ENCODE measurements around the gene MC2R.

Gene MC2R

GRCh38 chr18:13915391-13915790 is at the start of gene MC2R:
MC2R (minus strand) TSS chr18:13915536; CDS start chr18:13885518, 30,018 bp downstream.
- DNase-seq (ENCODE audit: low read depth), result no peak

- DNase-seq (ENCODE audit: low read depth), result no peak
Measured at GRCh38 chr18:13945811-13946210, 30.5 kb upstream of the MC2R start.

GRCh38 chr18:13943338-13943737 is 28.0 kb upstream of the MC2R start:
- DNase-seq (ENCODE audit: low read depth), result no peak

GRCh38 chr18:13940326-13940725 is 25.0 kb upstream of the MC2R start:
- no peak for DNase-seq (ENCODE audit: low read depth)

- no peak for DNase-seq (ENCODE audit: low read depth)
Measured at GRCh38 chr18:13934676-13935075, 19.3 kb upstream of the MC2R start.

GRCh38 chr18:13934058-13934457 is 18.7 kb upstream of the MC2R start:
- DNase-seq (ENCODE audit: low read depth), result no peak

- no peak for DNase-seq (ENCODE audit: low read depth)
Measured at GRCh38 chr18:13932285-13933025, 17.1 kb upstream of the MC2R start.

GRCh38 chr18:13930964-13931363 is 15.6 kb upstream of the MC2R start:
- no peak for DNase-seq (ENCODE audit: low read depth)

GRCh38 chr18:13923221-13923620 is 7.9 kb upstream of the MC2R start:
- DNase-seq (ENCODE audit: low read depth), result no peak

- DNase-seq (ENCODE audit: low read depth), result no peak
Measured at GRCh38 chr18:13918898-13919297, 3.6 kb upstream of the MC2R start.

GRCh38 chr18:13917401-13917800 is 2.1 kb upstream of the MC2R start:
- no peak for DNase-seq (ENCODE audit: low read depth)

- no peak for DNase-seq (ENCODE audit: low read depth)
Measured at GRCh38 chr18:13916559-13916958, 1.2 kb upstream of the MC2R start.

- DNase-seq (ENCODE audit: low read depth), result no peak
Measured at GRCh38 chr18:13915995-13916431, 677 bp upstream of the MC2R start.

- no peak for DNase-seq (ENCODE audit: low read depth)
Measured at GRCh38 chr18:13914756-13915155, 580 bp downstream of the MC2R start.

- DNase-seq (ENCODE audit: low read depth), result no peak
Measured at GRCh38 chr18:13914170-13914569, 1.2 kb downstream of the MC2R start.

GRCh38 chr18:13913205-13913604 is 2.1 kb downstream of the MC2R start:
- no peak for DNase-seq (ENCODE audit: low read depth)

- DNase-seq (ENCODE audit: low read depth), result no peak
Measured at GRCh38 chr18:13912601-13913000, 2.7 kb downstream of the MC2R start.

GRCh38 chr18:13910986-13911385 is 4.3 kb downstream of the MC2R start:
- DNase-seq (ENCODE audit: low read depth), result no peak

- DNase-seq (ENCODE audit: low read depth), result no peak
Measured at GRCh38 chr18:13910501-13910900, 4.8 kb downstream of the MC2R start.

GRCh38 chr18:13909141-13909940 is 6.0 kb downstream of the MC2R start:
- no peak for DNase-seq (ENCODE audit: low read depth)

- DNase-seq (ENCODE audit: low read depth), result no peak
Measured at GRCh38 chr18:13900633-13901032, 14.7 kb downstream of the MC2R start.

GRCh38 chr18:13895505-13896033 is 19.8 kb downstream of the MC2R start:
- DNase-seq (ENCODE audit: low read depth), result no peak

GRCh38 chr18:13894531-13894930 is 20.8 kb downstream of the MC2R start:
- no peak for DNase-seq (ENCODE audit: low read depth)

Measured in stimulated activated CD8-positive, alpha-beta memory T cell treated with anti-CD3 and anti-CD28 coated beads, Interleukin-12 subunit alpha, Interleukin-12 subunit beta, amount 100 ng/mL, for 1 hour (primary cell).